HG02642 (cell line): ENCODE results near the gene EML3.
"Not testable (repeated sequence)": the region's sequence is repeated elsewhere in the genome, so short reads cannot be mapped to it uniquely, and the experiment has no call there.

Experiments used
- ATAC-seq: cut with Tn5 transposase; IDR thresholded peaks from one replicate; pipeline ENCODE4 v1.9.1; 2021; ENCODE audit warnings: mild to moderate bottlenecking; ENCODE audit not compliant: unreplicated experiment, poor library complexity

The EML3 gene

GRCh38 chr11:62600367-62601121, 12.0 kb downstream of the EML3 start:
- ATAC-seq, result no peak

GRCh38 chr11:62599901-62600300, 12.7 kb downstream of the EML3 start:
- no peak for ATAC-seq

- peak; percentile 50 for ATAC-seq
Observed at GRCh38 chr11:62599069-62599696, 13.4 kb downstream of the EML3 start.

GRCh38 chr11:62595124-62595523, 17.5 kb downstream of the EML3 start:
- no peak for ATAC-seq

- no peak for ATAC-seq
Observed at GRCh38 chr11:62593434-62594044, 19.0 kb downstream of the EML3 start.

GRCh38 chr11:62592989-62593421, 19.6 kb downstream of the EML3 start:
- no peak for ATAC-seq

GRCh38 chr11:62592146-62592815, 20.3 kb downstream of the EML3 start:
- peak; percentile 2 for ATAC-seq

GRCh38 chr11:62591448-62592145, 21.0 kb downstream of the EML3 start, which contains the start of gene TUT1:
TUT1 (minus strand) TSS chr11:62591523; CDS start chr11:62591485, 38 bp downstream.
- ATAC-seq, result peak; percentile 89

- no peak for ATAC-seq
Observed at GRCh38 chr11:62588966-62589637, 23.5 kb downstream of the EML3 start.

- not testable (repeated sequence) for ATAC-seq
Observed at GRCh38 chr11:62585356-62585755, 27.2 kb downstream of the EML3 start.

GRCh38 chr11:62581735-62582134, 30.8 kb downstream of the EML3 start:
- ATAC-seq, result not testable (repeated sequence)

GRCh38 chr11:62580959-62581715, 31.4 kb downstream of the EML3 start:
- no peak for ATAC-seq

- ATAC-seq, result no peak
Observed at GRCh38 chr11:62579252-62579651, 33.3 kb downstream of the EML3 start.

GRCh38 chr11:62578541-62578940, 34.0 kb downstream of the EML3 start:
- ATAC-seq, result no peak

- ATAC-seq, result no peak
Observed at GRCh38 chr11:62577046-62577714, 35.4 kb downstream of the EML3 start.

GRCh38 chr11:62575837-62576236, 36.7 kb downstream of the EML3 start:
- no peak for ATAC-seq

GRCh38 chr11:62575156-62575555, 37.4 kb downstream of the EML3 start:
- ATAC-seq, result no peak

GRCh38 chr11:62574363-62575071, 38.1 kb downstream of the EML3 start:
- peak; percentile 14 for ATAC-seq
